GM19238 (cell line): Measurements from ENCODE around the gene RAB12.
"Not testable (repeated sequence)": the region's sequence is repeated elsewhere in the genome, so short reads cannot be mapped to it uniquely, and the experiment has no call there.

Experiments used
- DNase-seq: peaks from one replicate; pipeline ENCODE4 v3.0.0; 2011; ENCODE audit warnings: low spot score; ENCODE audit not compliant: insufficient read length

The RAB12 gene

DNA sequence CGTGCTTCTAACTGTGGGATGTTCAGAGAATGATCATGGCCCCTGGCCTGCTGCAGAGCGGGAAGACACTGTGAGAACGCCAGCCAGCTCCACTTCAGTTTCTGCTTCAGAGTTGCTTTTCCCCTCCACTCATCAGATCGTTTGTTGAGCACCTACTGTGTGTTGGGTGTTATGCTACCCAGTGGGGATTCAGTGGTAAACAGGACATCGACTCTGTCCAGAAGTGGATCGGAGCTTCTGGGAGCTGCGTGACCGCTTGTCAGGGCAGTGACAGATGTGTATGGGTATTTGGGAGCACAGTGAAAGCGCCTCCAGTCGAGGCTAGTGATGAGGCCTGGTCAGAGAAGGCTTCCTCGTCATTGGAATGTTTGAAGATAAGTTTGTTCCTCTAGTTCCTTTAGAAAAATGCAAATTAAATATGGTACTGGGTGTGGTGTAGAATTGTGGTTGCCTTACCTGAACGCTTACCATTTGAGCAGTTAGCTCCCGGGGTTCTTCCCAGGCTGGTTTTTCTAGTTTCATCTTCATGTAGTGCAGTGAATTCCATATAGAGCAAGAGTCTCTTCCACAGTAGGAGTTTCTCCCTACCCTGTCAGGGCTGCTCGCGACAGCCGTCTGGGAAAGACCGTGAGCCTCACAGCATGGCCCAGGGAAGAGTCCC lies 2.8 kb downstream of the RAB12 start:
- no peak for DNase-seq

DNA sequence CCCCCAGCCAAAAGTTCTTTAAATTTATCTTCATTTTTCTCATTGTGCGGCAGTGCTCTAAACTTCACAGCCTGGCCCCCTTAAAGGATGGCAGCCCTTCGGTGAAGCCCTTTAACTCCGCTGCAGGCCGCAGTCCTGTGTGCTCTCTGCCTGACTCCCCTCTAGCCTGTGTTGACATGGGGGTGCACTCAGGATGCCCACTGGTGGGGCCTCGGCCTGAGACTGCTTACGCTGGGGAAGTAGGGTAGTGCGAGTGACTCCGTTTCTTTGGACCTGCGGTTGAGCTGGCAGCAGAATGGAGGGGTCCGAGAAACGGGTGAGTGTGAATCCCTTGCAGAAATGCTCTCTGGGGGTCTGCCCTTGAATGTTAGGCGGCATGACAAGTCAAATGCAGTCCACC lies 5.6 kb downstream of the RAB12 start:
- DNase-seq = no peak

DNA sequence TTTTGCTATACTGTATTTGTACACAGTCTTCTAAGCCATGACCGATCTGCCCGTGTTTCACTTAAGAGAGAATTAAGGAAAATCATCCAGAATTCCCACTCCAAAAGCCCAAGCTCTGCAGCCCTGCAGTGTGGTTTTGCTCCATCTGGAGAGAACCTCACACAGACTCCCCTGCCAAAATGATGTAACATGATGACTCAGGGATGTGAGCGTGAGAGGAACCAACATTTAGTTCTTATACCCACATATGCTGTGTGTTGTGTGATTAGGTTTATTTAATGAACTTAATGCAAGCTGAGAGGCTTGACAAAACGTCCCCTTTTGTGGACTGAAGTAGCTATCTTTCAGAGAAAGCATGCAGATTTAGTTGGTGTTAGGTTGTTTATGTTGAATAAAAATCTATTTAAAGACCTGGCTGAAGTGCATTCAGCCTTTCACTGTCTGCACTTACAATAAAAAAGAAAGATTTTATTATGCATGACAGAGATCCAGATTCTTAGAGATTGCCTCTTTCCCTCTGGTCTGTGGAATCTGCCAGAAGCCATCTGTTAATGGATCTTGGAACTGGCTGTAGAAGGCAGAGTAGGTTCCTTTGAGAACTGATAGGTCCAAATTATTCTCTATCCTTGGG lies 6.3 kb downstream of the RAB12 start:
- DNase-seq = no peak

DNA sequence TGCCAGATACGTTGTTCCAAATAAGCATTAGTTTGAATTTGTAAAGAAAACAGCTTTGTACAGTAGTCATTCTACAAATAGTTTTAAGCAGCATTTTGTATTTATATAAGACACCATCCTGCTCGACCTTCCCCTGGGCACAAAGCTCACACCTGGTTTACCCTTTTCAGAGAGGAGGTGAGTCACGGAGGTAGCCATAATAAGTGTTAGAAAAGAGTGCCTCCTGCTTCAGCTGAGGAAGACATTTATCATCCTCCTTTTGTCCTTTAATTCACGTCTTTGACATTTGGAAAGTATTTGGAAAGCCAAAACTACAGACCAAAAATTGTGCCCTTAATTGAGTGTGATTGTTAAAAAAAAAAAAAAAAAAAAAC lies 6.8 kb downstream of the RAB12 start:
- DNase-seq = no peak

DNA sequence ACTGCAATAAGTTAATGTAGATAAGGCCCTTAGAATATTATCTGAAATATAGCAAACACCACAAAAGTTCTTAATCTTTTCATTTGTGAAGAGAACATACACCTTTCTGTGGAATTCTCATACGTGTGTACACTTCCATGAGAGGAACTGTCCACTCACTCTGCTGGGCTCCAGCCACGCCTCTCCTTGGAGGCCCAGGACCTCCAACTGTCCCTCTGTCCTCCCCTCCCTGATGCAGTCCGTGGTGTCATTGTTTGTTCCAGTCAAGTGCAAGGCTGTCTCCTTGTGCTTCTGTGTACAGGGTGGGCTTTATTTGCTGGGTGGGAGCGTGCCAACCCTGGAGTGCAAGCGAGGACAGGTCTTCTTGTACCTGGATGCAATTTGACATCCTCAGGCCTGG lies 8.7 kb downstream of the RAB12 start:
- no peak for DNase-seq

DNA sequence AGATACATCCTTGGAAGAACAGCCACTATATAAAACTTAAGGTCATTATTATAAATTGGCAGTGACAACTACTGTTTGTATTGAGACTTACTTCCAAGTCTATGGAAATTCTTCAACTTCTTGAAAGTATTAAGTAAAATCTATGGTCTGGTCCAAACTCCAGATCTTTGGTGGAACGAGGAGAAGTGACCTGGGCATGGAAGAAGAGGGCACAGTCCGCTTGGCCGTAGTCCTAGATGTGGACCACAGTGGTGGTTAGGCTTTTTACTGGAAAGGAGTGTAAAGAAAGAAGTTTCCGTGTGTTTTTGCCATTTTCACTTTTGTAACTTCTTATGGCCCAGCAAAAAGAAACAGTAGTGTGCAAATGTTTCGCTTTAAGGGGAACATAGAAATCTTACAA lies 9.8 kb downstream of the RAB12 start:
- DNase-seq = no peak

DNA sequence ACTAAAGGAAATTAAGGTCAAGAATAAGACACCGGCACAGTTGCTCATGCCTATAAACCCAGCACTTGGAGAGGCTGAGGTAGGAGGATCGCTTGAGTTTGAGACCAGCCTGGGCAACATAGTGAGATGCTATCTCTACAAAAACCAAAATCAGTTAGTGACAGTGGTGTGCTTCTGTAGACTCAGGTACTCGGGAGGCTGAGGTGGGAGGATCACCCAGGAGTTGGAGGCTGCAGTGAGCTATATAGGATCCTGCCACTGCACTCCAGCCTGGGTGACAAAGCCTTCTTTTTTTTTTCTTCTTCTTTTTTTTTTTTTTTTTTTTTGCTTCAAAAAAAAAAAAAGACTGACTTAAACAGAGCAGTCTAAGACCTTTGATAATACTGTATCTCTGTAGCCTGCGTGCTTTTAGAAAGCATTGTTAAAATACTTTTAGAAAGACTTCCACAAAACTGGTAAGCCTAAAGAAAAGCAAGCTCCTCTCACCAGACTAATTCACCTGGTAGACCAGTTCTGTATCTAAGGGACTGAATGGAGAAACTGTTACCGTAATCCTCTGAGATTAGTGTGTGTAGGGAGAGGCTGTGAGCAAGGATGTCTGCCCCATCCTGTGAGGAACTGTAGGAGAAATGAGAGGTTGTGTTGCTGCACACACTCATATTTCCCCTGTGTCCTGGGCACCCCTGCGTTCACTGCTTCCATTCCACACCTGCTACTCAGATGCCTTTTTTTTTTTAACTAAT lies 10.8 kb downstream of the RAB12 start:
- DNase-seq = no peak

DNA sequence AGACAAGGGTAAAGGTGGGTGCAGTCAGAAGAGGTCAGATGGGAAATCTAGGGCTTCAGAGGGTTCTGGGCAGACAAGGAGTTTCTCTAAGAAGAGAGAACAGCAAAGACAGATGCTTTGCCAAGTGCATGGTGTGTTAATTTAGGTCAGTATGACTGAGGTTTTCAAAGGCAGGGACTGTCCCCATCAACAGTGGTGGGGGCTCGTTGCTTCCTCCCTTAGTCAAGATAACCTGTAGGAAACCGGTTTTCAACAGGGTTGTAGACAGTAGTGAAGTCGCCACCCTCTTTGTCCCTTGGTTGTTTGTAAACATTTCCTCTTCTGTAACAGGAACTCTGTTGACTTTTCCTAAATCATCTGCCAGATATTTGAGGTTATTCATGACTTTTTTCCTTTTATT lies 11.6 kb downstream of the RAB12 start:
- DNase-seq = no peak

DNA sequence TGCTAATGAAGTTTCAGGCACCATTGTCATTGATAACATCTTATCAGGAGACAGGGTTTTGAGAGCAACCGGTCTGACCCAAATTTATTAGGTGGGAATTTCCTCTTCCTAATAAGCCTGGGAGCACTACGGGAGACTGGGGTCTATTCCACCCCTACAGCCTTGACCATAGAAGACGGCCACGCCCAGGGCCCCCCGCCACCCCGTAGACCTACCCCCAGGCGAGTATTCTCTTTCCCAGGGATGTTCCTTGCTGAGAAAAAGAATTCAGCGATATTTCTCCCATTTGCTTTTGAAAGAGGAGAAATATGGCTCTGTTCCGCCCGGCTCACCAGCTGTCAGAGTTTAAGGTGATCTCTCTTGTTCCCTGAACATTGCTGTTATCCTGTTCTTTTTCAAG lies 13.4 kb downstream of the RAB12 start:
- DNase-seq = not testable (repeated sequence)

DNA sequence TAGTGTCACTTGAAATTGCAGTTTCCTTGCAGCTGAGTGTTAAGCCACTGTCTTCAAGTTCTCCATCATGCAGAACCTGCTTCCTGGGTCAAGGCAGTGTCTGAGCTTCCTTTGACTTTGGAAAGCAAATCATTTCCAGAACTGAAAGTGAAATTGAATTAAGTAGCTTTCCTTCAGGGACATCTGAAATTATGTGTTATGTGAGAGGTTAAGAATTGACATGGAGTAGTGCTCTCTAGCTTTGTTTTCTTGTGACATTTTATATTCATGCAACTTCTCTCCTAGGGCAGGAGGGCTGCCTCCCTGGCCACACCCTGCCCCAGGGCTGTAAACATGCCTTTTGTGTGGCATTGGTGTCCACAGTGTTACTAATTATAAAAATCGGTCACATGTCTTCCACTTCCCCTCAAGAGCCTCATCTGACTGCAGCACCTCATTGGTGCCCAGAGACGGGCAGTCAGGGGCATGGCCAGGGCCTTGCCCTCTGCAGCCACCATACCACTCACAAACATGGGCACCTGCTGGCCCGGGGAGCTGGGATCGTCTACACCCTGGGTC lies 14.4 kb downstream of the RAB12 start:
- DNase-seq = no peak

DNA sequence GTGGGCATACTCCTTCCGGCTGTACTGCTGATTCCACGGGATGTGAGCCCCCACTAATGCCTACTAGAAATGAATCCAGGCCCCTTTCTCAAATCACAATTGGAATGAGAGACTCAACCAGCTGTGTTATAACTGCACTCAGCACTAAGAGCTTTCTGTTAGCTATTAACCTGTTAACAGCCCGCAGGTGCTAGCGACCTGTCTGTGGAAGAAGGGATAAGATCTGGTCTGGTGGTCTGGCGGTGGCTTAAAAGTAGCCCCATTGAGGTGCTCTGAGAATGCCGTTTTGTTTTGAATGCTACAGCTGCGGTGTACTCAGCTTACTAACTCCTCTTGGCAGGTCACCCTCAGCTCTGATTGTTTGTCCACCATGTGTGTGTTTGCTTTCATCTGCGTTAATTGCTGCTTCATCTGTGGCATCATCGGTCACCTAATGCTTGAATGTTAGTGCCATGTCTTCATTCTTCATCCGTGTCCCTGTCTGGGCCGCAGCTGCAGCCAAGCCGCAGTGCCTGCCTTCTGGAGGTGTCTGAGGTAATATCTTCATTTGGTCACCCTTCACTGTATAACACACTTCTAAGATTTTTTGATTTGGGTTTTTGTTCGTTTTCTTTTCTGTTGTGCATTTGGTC lies 16.3 kb downstream of the RAB12 start:
- DNase-seq = no peak

DNA sequence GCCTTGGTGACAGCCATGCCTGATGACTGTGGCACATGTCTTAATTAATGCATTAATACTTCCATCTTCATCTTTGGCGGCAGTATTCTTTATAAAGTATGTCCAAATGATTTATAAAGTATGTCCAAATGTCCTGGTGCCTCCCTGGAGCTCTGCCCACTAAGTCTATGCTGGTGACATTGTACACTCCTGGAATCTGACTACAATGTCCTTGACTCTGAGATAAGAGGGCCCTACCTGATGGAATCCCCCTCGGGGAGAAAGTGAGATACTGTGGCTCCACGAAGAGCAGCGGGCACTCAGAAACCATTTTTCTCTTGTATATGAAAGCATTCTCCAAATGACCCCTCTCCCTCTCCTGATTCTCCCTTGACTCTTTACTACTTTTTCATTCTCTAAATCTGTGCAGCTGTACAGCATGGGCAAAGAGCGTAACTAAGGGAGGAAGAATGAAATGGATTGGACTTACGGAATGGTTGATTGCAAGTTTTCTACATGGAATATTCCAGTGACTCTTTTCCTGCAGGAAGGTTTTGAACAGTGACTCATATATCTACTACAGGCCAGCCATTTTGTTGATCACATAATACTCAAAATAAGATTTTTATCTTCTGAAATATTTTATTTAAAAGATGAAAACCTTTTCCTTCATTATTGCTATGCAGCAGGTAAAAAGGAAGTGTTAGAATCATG lies 17.3 kb downstream of the RAB12 start:
- no peak for DNase-seq

DNA sequence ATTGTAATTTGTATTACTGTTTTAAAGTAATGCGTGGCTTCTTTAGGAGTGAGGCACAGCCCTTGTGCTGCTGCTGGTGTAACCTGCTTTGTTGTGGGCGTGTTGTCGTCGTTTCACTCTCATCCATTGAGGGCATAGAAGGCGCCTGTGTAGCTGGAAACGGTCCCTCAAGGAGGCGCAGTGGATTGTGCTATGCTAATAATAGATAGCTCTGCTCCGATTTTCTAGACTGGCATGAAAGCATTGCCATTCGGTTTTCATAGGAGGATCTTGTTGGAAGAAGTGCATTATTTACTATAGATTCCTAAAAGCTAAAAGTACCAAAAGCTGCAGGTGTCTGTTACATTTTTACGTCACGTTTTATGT lies 17.9 kb downstream of the RAB12 start:
- DNase-seq = no peak

DNA sequence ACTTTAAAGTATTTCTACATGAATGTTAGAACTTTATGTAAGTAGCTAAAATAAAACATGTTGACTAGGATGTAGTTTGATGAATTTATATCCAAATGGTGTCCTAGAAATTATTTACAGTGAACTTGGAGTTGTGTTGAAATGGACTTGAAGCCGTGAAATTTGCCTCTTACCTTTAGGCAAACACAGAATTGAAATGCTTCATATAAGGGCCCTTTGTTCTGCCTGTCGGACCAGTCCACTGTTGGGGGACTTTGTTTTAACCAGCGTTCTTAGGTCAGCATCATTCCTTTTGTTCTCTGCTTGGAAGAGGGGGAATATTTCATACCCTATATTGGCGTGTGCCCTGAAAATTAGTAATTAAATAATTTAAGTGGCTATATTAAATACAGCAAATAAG lies 18.3 kb downstream of the RAB12 start:
- DNase-seq = no peak

DNA sequence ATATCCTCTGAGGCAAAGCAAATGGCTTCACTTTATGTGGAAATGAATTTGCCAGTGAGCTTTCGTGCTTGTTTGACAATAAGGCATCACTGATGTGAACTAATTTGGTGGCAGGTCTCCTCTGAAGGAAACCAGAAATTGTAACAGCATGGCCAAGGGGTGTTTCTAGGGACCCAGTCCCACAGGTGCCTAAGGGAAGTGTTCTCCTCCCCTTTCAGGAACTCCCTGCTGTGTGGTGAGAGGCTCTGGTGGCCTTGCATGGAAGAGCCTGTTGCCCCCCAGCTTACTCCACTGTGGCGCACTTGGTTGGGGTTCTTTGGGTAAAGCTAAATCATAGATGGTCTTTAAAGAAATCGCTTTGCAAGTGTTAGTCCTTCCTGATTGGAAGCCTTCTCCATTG lies 20.4 kb downstream of the RAB12 start:
- no peak for DNase-seq

DNA sequence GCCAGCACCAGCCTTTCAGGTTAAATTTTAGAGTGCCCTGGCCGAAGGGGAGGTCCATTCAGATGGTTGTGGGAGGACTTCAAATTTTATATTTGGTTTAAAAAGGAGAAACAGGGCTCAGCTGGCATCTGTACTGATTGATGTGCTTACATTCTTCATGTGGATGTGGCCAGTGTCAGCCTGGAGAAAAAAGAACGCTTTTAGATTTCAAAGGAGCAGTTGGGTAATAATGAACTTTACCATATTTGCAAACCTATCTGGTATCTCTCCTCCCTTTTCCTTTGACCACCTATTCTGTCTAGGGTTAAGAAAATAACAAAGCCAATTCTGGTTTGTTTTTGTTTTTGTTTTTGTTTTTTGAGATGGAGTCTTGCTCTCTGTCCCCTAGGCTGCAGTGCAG lies 21.3 kb downstream of the RAB12 start:
- no peak for DNase-seq

DNA sequence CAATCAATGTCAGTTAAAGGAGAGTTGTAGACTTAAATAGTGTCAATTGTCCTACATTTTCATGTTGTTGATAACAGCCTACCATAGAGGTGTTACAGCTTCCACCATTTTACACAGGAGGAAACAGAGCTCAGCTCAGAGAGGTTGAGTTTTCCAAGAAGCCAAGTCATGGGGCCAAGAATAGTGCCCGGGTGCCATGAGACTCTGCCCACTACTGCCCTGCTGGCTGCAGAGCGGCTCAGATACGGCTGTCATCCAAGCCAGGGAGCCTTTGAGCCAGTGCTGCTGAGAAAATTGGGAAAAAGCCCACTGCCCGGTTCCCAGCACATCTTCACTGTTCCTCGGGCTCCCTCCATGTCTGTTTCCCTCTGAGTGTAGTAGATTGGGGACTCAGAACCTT lies 22.0 kb downstream of the RAB12 start:
- no peak for DNase-seq

DNA sequence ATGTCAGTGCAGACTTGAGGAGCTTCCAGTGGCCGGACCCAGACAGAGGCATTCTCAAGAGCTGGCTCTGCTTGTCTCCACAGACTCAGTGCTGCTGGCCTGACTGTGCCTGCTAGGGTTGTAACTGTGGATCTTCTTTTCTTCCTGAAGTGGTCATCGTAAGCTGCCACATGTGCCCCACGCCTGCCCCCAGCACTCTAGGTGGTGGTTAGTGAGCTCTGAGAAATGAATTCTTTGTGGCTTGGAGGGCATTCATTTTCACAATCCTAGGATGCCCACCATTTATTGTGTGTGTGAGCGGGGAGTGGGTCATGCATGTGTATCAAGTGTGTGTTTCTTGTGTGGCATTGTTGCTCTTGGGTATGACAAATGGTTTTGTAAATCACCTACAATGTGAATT lies 23.1 kb downstream of the RAB12 start:
- DNase-seq = no peak

DNA sequence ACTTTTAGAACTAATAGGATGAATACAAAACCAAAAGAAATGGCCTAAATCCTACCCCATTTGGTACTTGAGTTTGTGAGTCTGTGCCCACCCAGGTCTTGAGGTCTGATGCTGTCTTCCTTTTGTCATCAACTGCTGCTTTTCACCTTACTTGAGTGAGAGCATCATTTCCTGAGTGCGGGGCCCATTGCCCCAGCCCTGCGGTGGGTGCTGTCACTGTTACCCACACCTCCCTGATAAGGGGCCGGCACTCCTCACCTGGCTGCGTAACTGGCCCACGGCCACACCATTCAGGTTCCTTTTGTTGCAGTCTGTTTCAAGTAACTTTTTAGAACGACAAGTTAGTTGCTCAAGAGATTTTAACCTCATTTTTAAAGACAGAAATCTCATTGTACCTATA lies 25.3 kb downstream of the RAB12 start:
- no peak for DNase-seq

DNA sequence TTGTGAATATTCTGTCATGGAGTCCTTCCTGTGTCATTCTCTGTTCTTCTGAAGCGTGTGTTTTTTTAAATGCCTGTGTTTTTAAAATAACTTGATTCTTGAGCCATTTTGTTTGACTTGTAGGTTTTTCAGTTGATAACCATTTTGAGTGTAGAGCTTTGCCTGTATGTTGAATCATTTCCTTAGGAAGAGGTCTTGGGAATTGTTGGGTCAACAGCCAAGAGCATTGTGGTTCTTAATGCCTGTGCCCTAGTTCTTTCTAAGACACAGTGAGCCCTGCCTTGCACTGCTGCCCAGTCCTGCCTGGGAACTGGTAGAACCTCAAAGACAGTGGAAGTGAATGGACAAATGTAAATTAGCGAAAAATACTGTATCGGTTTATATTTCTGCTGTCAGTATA lies 25.9 kb downstream of the RAB12 start:
- no peak for DNase-seq

DNA sequence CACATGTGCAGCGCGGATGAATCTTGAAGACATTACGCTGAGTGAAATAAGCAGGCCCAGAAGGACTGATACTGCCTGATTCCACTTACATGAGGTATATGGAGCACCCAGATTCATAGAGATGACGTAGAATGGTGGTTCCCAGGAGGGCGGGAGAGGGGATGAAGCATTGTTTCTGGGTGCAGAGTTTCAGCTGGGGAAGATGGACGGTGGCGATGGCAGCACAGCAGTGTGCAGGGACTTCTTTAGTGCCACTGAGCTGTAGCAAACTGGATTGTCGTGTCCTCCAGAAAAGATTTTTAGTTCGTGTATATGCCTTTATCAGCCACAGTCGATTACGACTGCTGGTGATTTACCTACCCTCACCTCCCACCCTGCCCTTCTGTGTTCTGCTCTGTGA lies 30.5 kb downstream of the RAB12 start:
- DNase-seq = no peak
